HG02571 (cell line): Measurements from ENCODE around the gene RPL29.

Experiments
- ATAC-seq: cut with Tn5 transposase; IDR thresholded peaks from one replicate; pipeline ENCODE4 v1.9.1; 2021; ENCODE audit warnings: mild to moderate bottlenecking, moderate library complexity; ENCODE audit not compliant: unreplicated experiment

The RPL29 gene

GRCh38 chr3:51984269-51984647 lies 11.4 kb downstream of the RPL29 start:
- ATAC-seq, result no peak

- no peak for ATAC-seq
Observed at GRCh38 chr3:51983578-51984268, 12.0 kb downstream of the RPL29 start.

GRCh38 chr3:51982838-51983577 lies 12.7 kb downstream of the RPL29 start, which contains the start of gene ACY1:
TSS of gene ACY1 (plus strand) at chr3:51983535. CDS start at chr3:51984065, 530 bp downstream.
- peak; percentile 69 for ATAC-seq

GRCh38 chr3:51982352-51982837 lies 13.3 kb downstream of the RPL29 start:
- peak; percentile 42 for ATAC-seq

GRCh38 chr3:51980253-51980652 lies 15.4 kb downstream of the RPL29 start:
- ATAC-seq, result no peak

GRCh38 chr3:51978143-51978502 lies 17.6 kb downstream of the RPL29 start:
- ATAC-seq, result no peak

GRCh38 chr3:51977446-51978142 lies 18.1 kb downstream of the RPL29 start:
- ATAC-seq, result no peak

GRCh38 chr3:51975852-51976549 lies 19.7 kb downstream of the RPL29 start:
- no peak for ATAC-seq

GRCh38 chr3:51974963-51975851 lies 20.5 kb downstream of the RPL29 start, which contains the start of gene ABHD14A:
TSS of gene ABHD14A (plus strand) at chr3:51975064. CDS start at chr3:51975136, 72 bp downstream.
- ATAC-seq, result no peak

GRCh38 chr3:51974277-51974962 lies 21.3 kb downstream of the RPL29 start:
- ATAC-seq, result peak; percentile 8

- ATAC-seq, result no peak
Observed at GRCh38 chr3:51971350-51971749, 24.3 kb downstream of the RPL29 start.

- ATAC-seq, result no peak
Observed at GRCh38 chr3:51970606-51971300, 24.9 kb downstream of the RPL29 start.

- no peak for ATAC-seq
Observed at GRCh38 chr3:51969841-51970240, 25.9 kb downstream of the RPL29 start.

GRCh38 chr3:51968883-51969678 lies 26.6 kb downstream of the RPL29 start:
- no peak for ATAC-seq

GRCh38 chr3:51968170-51968775 lies 27.4 kb downstream of the RPL29 start:
- ATAC-seq, result no peak

GRCh38 chr3:51967384-51968169 lies 28.1 kb downstream of the RPL29 start, which contains the start of gene PCBP4:
TSS of gene PCBP4 (minus strand) at chr3:51967454. CDS start at chr3:51961240, 6,214 bp downstream.
- ATAC-seq, result peak; percentile 48
